ACHN (cell line): Measurements from ENCODE around the gene FAM168B.

ENCODE experiments used
- DNase-seq: peaks from one replicate; pipeline ENCODE4 v3.0.0-alpha.2; 2015
- in situ Hi-C: cut with HindIII; loops from 2 replicates; pipeline ENCODE4 v1.10.0; 2017; ENCODE audit warnings: low sequenced_read_pairs, low pct_ligation_motif_present, low pct_unique_long_range_greater_than_20kb

Gene FAM168B

GRCh38 chr2:131044075-131044756, 49.0 kb downstream of the FAM168B start:
- DNase-seq, result no peak
- in situ Hi-C loops, result no loop called here

- DNase-seq, result no peak
- in situ Hi-C loops, result no loop called here
These were observed 49.8 kb downstream of the FAM168B start for GRCh38 chr2:131043199-131044074.

GRCh38 chr2:131042148-131042775, 51.0 kb downstream of the FAM168B start:
- in situ Hi-C loops, result no loop called here

GRCh38 chr2:131041402-131042147, 51.7 kb downstream of the FAM168B start:
- in situ Hi-C loops, result no loop called here
- DNase-seq, result no peak

More at GRCh38 chr2:131042148-131042775, 51.0 kb downstream of the FAM168B start:
- DNase-seq, result no peak

GRCh38 chr2:131040661-131041401, 52.4 kb downstream of the FAM168B start:
- DNase-seq, result no peak
- in situ Hi-C loops, result no loop called here

GRCh38 chr2:131039908-131040660, 53.2 kb downstream of the FAM168B start:
- in situ Hi-C loops, result no loop called here
- DNase-seq, result no peak

GRCh38 chr2:131039535-131039907, 53.7 kb downstream of the FAM168B start:
- DNase-seq, result no peak
- in situ Hi-C loops, result no loop called here

- DNase-seq, result no peak
- in situ Hi-C loops, result no loop called here
These were observed 54.2 kb downstream of the FAM168B start for GRCh38 chr2:131039101-131039440.

- DNase-seq, result no peak
- in situ Hi-C loops, result no loop called here
These were observed 54.8 kb downstream of the FAM168B start for GRCh38 chr2:131038258-131039100.

- in situ Hi-C loops, result no loop called here
- no peak for DNase-seq
These were observed 55.6 kb downstream of the FAM168B start for GRCh38 chr2:131037398-131038257.

GRCh38 chr2:131036696-131037397, 56.4 kb downstream of the FAM168B start:
- no peak for DNase-seq
- in situ Hi-C loops, result no loop called here

- DNase-seq, result no peak
- in situ Hi-C loops, result no loop called here
These were observed 57.0 kb downstream of the FAM168B start for GRCh38 chr2:131036269-131036668.

GRCh38 chr2:131035826-131036231, 57.4 kb downstream of the FAM168B start:
- no peak for DNase-seq
- in situ Hi-C loops, result no loop called here

GRCh38 chr2:131035112-131035825, 58.0 kb downstream of the FAM168B start:
- DNase-seq, result no peak
- in situ Hi-C loops, result no loop called here
